ENCODE measurements around the gene SLC25A24.

SLC25A24 gene

DNA sequence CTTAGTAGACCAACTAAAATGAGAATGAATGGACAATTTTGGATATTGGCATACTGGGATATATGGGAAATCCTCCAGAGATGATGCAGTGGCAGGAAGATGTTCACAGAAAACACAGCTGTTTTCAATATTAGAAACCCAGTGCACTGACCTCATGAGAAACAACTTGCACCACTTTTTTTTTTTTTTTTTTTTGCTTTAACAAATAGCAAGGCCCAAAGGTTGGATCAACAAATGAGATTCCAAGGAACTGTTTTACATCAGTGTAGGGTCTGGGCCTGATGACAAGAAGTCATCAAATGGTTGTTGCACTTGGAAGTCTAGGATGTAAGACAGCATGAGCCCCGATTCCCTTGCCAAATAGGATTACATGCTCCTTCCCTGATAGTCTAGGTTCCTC lies 110.7 kb downstream of the SLC25A24 start:
- H3K23ac ChIP-seq (ENCODE audit: low read length in 2 of 2) = no peak overlapping the region
- H2BK12ac ChIP-seq (ENCODE audit: low read length in 2 of 2) = no peak overlapping the region
- DNase-seq = no peak
- H3K4me2 ChIP-seq (ENCODE audit: low read length, poor library complexity, severe bottlenecking) = no peak overlapping the region
- H2BK5ac ChIP-seq (ENCODE audit: low read depth, low read length, poor library complexity, severe bottlenecking) = no peak overlapping the region
- H3K4me3 ChIP-seq (ENCODE audit: insufficient read depth in 1 of 2, low read depth in 1 of 2, low read length in 2 of 2) = no peak overlapping the region
- no peak overlapping the region for H4K8ac ChIP-seq (ENCODE audit: low read length)
- H3K4ac ChIP-seq (ENCODE audit: low read depth in 1 of 2, low read length in 2 of 2) = no peak overlapping the region
- H2AK5ac ChIP-seq (ENCODE audit: low read length, severe bottlenecking) = no peak overlapping the region
- H2BK15ac ChIP-seq (ENCODE audit: low read depth, poor library complexity, severe bottlenecking) = no peak overlapping the region
- H3K9me3 ChIP-seq (ENCODE audit: control insufficient read depth, low read length) = no peaks in the 10 kb centered on the region
- H3K4me1 ChIP-seq (ENCODE audit: control insufficient read depth, insufficient read depth, low read depth, low read length) = no peaks in the 10 kb centered on the region
- H3K27ac ChIP-seq (ENCODE audit: low read length, poor library complexity, severe bottlenecking) = no peak overlapping the region
- no peak overlapping the region for H3K9ac ChIP-seq (ENCODE audit: low read length)
- H3K18ac ChIP-seq (ENCODE audit: low read depth in 1 of 2, low read length in 2 of 2) = no peak overlapping the region
- H3K27me3 ChIP-seq (ENCODE audit: control insufficient read depth in 1 of 2, insufficient read depth in 1 of 2, low read length in 2 of 2) = no peaks in the 10 kb centered on the region
- no peak overlapping the region for H2AFZ ChIP-seq (ENCODE audit: low read depth, low read length)
- H2BK120ac ChIP-seq (ENCODE audit: low read depth, low read length) = no peak overlapping the region
- WGBS = no CpG with 5 or more reads among the region's 1 CpG
- H4K91ac ChIP-seq (ENCODE audit: low read length) = no peak overlapping the region
- H3K79me1 ChIP-seq (replicated peaks; ENCODE audit: low read length, poor library complexity, severe bottlenecking) = no peaks in the 10 kb centered on the region
- no peak overlapping the region for H3K14ac ChIP-seq (ENCODE audit: low read length in 2 of 2)
- H3K36me3 ChIP-seq (ENCODE audit: control insufficient read depth in 1 of 2, insufficient read depth in 2 of 2, low read depth in 1 of 2, low read length in 2 of 2) = no peaks in the 10 kb centered on the region

DNA sequence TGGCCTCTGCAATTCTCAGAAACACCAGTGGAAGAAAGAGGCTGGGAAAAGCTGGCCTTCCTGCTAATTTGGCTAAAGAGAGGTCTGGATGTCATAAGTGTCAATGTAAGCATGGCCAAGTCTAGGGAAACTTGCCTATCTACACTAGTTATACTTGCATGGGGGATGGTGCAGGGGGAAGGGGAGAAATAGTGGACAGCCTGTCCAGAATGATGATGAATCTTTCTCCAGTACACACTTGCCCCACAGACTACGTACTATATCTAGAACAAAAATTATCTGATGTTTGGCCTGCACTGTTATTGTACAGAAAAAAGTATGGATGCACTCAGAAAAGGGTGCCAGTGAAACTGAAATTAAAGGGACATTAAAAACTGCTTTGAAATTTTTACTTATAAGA lies 114.5 kb downstream of the SLC25A24 start:
- no CpG with 5 or more reads among the region's 1 CpG for WGBS
- no peak overlapping the region for H3K4me3 ChIP-seq (ENCODE audit: insufficient read depth in 1 of 2, low read depth in 1 of 2, low read length in 2 of 2)
- no peak overlapping the region for H3K23ac ChIP-seq (ENCODE audit: low read length in 2 of 2)
- H3K9me3 ChIP-seq (ENCODE audit: control insufficient read depth, low read length) = no peaks in the 10 kb centered on the region
- H2AFZ ChIP-seq (ENCODE audit: low read depth, low read length) = no peak overlapping the region
- no peaks in the 10 kb centered on the region for H3K4me1 ChIP-seq (ENCODE audit: control insufficient read depth, insufficient read depth, low read depth, low read length)
- no peak overlapping the region for H3K18ac ChIP-seq (ENCODE audit: low read depth in 1 of 2, low read length in 2 of 2)
- no peaks in the 10 kb centered on the region for H3K36me3 ChIP-seq (ENCODE audit: control insufficient read depth in 1 of 2, insufficient read depth in 2 of 2, low read depth in 1 of 2, low read length in 2 of 2)
- H2BK15ac ChIP-seq (ENCODE audit: low read depth, poor library complexity, severe bottlenecking) = no peak overlapping the region
- H3K4ac ChIP-seq (ENCODE audit: low read depth in 1 of 2, low read length in 2 of 2) = no peak overlapping the region
- H3K14ac ChIP-seq (ENCODE audit: low read length in 2 of 2) = no peak overlapping the region
- no peak overlapping the region for H4K91ac ChIP-seq (ENCODE audit: low read length)
- H3K79me1 ChIP-seq (replicated peaks; ENCODE audit: low read length, poor library complexity, severe bottlenecking) = no peaks in the 10 kb centered on the region
- no peak overlapping the region for H2BK12ac ChIP-seq (ENCODE audit: low read length in 2 of 2)
- DNase-seq = no peak
- no peak overlapping the region for H4K8ac ChIP-seq (ENCODE audit: low read length)
- no peak overlapping the region for H2BK5ac ChIP-seq (ENCODE audit: low read depth, low read length, poor library complexity, severe bottlenecking)
- H3K27ac ChIP-seq (ENCODE audit: low read length, poor library complexity, severe bottlenecking) = no peak overlapping the region
- H3K9ac ChIP-seq (ENCODE audit: low read length) = no peak overlapping the region
- no peak overlapping the region for H2BK120ac ChIP-seq (ENCODE audit: low read depth, low read length)
- H3K4me2 ChIP-seq (ENCODE audit: low read length, poor library complexity, severe bottlenecking) = no peak overlapping the region
- no peak overlapping the region for H2AK5ac ChIP-seq (ENCODE audit: low read length, severe bottlenecking)
- peaks cover 0 to 2% of the 10 kb centered on the region in 2 experiments for H3K27me3 ChIP-seq (ENCODE audit: control insufficient read depth in 1 of 2, insufficient read depth in 1 of 2, low read length in 2 of 2)

DNA sequence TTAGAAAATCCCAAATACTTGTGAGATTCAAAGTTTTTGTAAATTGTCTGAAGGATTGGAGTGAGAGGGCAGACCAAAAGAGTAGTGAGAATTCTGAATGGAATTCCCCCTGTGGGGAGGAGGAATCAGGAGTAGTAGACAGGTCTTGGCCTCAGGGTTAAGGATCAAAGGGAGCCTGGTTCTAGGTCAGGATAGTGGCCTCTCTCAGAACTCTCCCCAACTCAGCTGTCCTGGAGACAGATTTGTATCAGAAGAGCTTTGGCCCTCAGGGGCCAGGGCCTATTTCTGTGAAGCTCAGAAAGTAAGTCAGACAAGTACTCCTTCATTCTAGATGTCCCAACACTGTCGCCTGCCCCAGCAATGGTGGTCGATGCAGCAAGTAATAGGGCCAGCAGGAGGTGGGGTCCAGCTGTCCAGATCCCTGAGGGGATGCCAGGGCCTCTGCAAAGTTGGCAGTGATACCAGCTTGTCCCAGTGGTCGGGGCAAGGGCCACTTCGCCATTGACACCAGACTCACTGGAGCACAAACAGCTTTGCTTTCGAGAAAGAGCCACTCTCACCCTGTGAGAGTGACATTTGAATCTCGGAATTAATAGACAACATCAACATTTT lies 115.2 kb downstream of the SLC25A24 start:
- no peaks in the 10 kb centered on the region for H3K79me1 ChIP-seq (replicated peaks; ENCODE audit: low read length, poor library complexity, severe bottlenecking)
- no peak overlapping the region for H2BK5ac ChIP-seq (ENCODE audit: low read depth, low read length, poor library complexity, severe bottlenecking)
- no peaks in the 10 kb centered on the region for H3K4me1 ChIP-seq (ENCODE audit: control insufficient read depth, insufficient read depth, low read depth, low read length)
- no peak overlapping the region for H4K91ac ChIP-seq (ENCODE audit: low read length)
- H3K23ac ChIP-seq (ENCODE audit: low read length in 2 of 2) = no peak overlapping the region
- H3K27ac ChIP-seq (ENCODE audit: low read length, poor library complexity, severe bottlenecking) = no peak overlapping the region
- peaks cover 0 to 2% of the 10 kb centered on the region in 2 experiments for H3K27me3 ChIP-seq (ENCODE audit: control insufficient read depth in 1 of 2, insufficient read depth in 1 of 2, low read length in 2 of 2)
- H3K9ac ChIP-seq (ENCODE audit: low read length) = no peak overlapping the region
- no peaks in the 10 kb centered on the region for H3K9me3 ChIP-seq (ENCODE audit: control insufficient read depth, low read length)
- H3K14ac ChIP-seq (ENCODE audit: low read length in 2 of 2) = no peak overlapping the region
- no peak overlapping the region for H3K4ac ChIP-seq (ENCODE audit: low read depth in 1 of 2, low read length in 2 of 2)
- no peak overlapping the region for H3K4me3 ChIP-seq (ENCODE audit: insufficient read depth in 1 of 2, low read depth in 1 of 2, low read length in 2 of 2)
- H2AK5ac ChIP-seq (ENCODE audit: low read length, severe bottlenecking) = no peak overlapping the region
- no peak overlapping the region for H2BK12ac ChIP-seq (ENCODE audit: low read length in 2 of 2)
- no peak overlapping the region for H2BK15ac ChIP-seq (ENCODE audit: low read depth, poor library complexity, severe bottlenecking)
- no peak overlapping the region for H3K18ac ChIP-seq (ENCODE audit: low read depth in 1 of 2, low read length in 2 of 2)
- no peak overlapping the region for H4K8ac ChIP-seq (ENCODE audit: low read length)
- H2BK120ac ChIP-seq (ENCODE audit: low read depth, low read length) = no peak overlapping the region
- H2AFZ ChIP-seq (ENCODE audit: low read depth, low read length) = no peak overlapping the region
- no peaks in the 10 kb centered on the region for H3K36me3 ChIP-seq (ENCODE audit: control insufficient read depth in 1 of 2, insufficient read depth in 2 of 2, low read depth in 1 of 2, low read length in 2 of 2)
- no peak overlapping the region for H3K4me2 ChIP-seq (ENCODE audit: low read length, poor library complexity, severe bottlenecking)
- 93% methylated on average over 6 of the region's 6 CpGs for WGBS
- DNase-seq = no peak

Data from mesenchymal stem cell (in vitro differentiated cells and primary cell).